A204.1 (cell line): ENCODE results near the gene CCDC188.

Source experiments
- FAIRE-seq: peaks from 2 replicates; lab custom pipeline; 2012; peaks lifted over from hg19 to GRCh38; lab: Jason Lieb, UNC

Gene CCDC188

DNA sequence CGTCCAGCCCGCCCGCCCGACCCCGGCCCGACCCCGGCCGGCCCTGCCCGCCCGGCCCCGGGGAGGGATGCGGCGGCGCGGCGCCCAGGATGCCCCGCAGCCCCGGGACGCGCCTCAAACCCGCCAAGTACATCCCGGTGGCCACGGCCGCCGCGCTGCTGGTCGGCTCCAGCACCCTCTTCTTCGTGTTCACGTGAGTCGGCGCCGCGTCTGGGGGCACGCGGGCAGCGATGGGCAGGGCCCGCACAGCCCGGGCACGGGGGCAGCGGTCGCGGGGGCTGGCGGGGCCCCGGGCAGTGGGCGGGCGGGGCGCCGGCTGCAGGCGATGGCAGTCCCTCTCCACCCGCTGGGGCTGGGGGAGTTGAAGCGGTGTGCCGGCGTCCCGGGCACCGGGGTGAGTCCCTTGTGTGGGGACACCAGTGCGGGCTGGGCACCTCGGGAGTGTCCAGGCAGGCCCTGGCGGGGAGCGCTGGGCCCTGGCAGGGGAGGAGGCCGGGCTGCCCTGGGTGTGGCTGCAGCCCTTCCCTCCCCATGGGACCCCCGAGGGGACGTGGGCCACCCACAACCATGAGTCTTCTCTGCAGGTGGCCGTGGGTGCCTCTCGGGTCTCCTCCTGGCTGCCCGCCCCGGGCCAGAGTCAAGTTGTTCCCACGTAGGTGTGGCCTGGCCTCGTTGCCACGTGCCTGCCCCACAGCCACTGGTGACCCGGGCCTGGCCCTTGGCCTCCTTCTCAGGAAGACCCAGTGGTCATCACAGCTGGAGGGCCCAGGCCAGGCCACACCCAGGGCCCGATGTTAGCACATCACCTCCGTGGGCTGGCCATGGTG lies 18.8 kb downstream of the CCDC188 start:
- FAIRE-seq = no peak

DNA sequence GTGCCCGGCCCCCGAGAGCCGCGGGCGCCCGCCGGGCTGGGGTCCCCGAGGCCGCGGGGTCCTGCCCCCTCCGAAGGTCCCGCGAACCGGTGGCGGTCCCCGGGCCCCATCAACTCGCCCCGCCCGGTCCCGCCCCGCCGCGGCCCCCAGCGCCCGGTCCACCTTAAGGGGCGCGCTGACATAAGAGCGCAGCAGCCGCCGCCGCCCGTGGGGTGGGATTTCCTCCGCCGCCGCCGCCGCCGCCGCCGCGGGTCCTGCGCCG lies 19.3 kb downstream of the CCDC188 start, which contains the start of gene ZDHHC8:
Gene ZDHHC8 (plus strand): TSS at position 208 of the 262 bp plus-strand sequence. CDS start 144 bp downstream, outside the sequence.
- no peak for FAIRE-seq

DNA sequence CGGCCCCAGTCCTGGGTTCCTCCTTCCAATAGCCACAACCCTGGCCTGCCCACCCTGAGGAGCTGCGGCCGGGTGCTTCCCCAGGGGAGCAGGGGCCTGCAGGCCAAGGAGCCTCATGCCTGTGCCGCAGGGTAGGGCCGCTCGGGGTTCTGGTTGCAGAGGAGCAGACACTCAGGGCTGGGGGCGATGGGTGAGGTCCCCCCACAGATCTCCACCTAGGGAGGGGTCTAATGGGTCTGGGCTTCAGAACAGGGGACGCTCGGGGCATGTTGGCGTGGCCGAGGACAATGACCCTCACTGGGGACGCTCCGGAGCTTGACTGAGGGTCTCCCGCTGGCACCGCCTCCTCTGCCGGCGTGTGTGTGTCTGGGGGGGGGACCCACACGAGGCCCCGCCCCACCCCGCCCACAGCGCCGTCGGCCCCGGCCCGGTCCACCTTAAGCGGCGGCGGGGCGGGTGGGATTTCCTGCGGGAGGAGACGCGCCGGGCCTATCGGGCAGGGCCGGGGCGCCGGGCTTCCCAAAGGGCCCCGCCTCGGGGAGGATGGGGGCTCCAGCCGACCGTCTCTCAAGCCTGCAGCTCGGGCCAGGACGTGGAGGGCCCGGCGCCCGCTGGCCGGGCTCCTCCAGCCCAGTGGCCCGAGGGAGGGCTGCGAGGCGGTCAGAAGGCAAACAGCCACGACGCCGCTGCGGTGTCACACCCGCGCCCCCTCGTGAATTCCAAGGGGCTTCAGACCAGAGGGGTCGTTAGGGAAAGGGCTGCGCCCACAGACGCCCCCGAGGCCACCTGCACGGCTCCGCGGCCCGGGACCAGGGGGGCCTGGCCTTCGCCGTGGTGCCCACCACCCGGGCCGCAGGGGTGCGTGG lies 19.9 kb downstream of the CCDC188 start:
- FAIRE-seq = no peak

DNA sequence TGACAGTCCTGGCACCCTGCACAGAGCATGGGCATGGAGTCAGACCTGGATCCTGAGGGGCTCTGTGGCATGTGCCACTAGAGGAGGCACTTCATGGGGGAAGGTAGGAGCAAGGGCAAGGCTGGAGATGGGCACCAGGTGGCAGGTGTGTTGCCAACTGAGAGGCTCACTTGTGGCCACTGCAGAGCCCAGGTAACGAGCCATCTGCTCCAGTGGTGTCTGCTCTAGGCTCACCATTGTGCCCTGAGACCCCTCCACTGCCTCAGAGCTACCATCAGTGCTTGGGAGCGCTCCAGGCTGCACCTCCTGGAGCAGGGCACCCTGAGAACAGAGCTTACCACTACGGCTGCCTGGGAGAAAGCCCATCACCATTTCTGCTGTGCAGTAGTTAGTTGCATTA lies 20.5 kb downstream of the CCDC188 start:
- no peak for FAIRE-seq

DNA sequence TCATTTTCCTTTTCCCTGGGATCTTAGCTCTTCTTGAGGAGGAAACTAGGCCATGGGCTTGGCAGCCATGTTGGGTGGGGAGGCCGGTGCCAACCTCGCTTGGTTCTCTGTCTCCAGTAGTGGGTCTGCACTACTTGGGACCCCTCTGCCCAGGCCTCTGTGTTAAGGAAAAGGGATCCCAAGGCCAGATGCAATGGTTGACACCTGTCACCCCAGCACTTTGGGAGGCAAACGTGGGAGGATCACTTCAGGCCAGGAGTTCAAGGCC lies 21.2 kb downstream of the CCDC188 start:
- no peak for FAIRE-seq

DNA sequence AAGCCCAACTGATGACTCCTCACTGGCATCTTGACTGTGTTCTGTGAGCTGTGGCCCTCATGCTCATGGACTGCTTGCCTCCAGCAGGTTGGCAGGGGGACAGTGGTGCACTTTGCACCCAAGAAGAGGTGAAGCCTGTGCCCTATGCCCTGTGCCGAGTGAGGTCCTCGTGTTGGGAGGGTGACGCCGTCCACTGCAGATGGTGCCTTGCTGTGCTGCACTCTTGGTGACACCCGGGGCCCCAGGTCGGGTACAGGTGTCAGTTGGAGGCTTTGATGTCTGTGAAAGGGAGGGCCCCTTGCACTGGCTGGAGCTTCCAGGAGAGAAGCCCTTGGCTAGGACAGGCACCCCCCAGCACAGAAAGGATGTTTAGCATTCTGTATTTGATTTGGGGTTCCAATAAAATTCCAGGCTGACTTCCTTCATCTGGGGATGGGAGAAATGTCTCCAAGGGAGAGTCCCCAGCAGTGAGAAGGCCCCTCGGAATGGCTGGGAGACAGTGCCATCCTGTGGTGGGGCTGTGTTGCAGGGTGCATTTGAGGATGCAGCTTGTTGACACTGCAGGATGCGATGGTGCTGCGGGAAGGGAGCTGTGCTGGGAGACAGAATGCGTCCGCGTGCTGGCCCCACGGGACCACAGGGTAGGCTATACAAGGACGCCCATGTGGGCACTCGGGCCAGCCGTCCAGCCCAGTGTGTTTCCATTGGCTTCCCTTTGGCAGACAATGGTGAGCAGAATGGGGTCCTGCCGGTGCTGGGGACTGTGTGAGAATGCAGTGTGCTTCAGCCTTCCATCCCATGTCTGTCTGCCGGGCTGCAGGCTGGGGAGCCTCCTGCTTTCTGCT lies 21.7 kb downstream of the CCDC188 start:
- no peak for FAIRE-seq

DNA sequence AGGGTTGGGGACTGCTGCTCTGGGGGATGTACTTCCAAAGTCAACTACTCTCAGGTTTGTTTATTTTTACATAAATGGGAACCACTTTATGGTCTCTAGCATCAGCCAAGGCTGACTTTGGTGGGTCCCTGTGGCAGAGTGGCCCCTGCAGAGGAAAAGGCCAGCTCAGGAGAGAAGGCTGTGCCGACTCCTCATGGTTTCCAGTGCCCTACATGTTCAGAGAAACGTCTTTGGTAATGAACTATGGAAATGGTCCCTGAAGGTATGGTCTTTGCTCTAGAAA lies 22.3 kb downstream of the CCDC188 start:
- no peak for FAIRE-seq

DNA sequence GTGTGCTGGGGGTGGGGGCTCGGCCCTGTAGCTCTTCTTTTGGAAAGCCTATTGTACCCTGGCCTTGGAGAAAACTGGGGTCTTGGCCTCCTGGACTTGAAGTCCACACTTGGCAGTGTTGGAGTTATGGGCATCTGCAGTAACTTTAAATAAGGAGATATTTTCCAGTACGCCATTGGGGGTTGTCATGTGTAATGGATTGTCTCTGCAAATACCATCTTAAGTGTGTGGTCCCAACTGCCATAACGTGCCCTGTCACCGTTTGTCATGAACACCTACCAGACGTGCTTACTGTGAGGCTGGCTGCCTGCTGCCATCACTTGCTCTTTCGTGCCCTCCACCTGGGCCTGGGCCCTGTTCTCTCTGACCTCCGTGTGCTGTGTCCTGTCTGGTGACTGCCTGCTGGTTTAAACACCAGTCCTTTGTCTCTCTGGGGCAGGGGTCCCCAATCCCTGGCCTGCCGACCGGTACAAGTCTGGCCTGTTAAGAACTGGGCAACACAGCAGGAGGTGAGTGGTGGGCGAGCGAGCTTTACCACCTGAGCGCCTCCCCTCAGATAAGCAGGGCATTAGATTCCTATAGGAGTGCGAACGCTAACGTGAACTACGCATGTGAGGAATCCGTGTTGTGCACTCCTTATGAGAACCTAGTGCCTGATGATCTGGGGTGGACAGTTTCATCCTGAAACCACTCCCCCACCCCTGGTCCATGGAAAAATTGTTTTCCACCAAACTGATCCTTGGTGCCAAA lies 22.8 kb downstream of the CCDC188 start:
- FAIRE-seq = no peak

DNA sequence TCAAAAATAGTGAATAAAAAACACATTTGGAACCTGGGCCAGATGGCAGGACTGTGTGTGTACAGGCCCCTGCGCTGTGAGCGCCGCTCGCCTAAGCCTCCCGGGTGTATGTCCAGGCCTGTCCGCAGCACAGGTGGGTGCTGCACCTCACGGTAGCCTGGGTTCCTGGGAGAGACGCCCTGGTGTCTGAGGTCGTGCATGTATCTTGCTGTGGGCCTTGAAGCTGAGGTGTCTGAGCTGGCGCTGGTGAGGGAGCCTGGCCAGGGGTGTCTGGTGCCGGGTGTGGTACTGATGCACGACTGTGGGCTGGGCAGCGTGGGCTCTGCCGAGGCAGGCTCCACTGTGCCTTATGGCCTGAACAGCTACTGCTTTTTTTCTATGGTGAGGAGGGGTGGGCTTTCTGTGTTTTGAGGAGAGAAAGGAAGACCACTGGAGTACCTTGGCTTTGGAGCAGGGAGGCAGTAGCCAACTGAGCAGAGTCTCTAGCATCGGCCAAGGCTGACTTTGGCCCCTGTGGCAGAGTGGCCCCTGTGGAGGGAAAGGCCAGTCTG lies 23.5 kb downstream of the CCDC188 start:
- no peak for FAIRE-seq

DNA sequence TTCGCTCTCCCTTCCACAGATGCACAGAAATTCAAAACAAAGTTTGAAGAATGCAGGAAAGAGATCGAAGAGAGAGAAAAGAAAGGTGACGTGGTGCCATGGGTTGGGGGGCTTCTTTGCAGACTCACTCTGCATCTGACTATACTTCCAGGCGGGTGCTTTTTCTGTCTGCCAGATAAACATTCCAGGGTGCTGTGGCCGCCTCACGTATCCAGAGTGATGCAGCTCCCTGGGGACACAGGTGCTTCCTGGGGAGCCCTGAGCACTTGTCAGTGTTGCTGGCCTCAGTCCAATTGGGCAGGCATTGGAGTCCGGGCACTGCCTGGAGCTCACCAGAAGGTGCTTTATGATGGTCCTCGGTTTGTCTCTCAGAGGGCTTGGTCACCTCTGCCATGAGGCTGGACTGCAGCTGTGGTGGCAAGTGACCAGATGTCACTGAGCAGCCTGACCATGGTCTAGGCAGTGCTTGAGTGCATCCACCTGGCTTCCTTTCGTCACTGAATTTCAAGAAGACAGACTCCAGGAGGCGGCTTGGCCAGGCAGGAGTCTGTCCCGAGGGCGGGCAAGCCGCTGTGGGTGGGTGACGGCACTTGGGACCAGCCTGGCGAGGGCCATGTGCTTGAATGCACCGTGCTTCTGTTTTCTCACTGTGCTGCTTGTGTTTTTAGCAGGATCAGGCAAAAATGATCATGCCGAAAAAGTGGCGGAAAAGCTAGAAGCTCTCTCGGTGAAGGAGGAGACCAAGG lies 24.4 kb downstream of the CCDC188 start:
- FAIRE-seq = no peak

DNA sequence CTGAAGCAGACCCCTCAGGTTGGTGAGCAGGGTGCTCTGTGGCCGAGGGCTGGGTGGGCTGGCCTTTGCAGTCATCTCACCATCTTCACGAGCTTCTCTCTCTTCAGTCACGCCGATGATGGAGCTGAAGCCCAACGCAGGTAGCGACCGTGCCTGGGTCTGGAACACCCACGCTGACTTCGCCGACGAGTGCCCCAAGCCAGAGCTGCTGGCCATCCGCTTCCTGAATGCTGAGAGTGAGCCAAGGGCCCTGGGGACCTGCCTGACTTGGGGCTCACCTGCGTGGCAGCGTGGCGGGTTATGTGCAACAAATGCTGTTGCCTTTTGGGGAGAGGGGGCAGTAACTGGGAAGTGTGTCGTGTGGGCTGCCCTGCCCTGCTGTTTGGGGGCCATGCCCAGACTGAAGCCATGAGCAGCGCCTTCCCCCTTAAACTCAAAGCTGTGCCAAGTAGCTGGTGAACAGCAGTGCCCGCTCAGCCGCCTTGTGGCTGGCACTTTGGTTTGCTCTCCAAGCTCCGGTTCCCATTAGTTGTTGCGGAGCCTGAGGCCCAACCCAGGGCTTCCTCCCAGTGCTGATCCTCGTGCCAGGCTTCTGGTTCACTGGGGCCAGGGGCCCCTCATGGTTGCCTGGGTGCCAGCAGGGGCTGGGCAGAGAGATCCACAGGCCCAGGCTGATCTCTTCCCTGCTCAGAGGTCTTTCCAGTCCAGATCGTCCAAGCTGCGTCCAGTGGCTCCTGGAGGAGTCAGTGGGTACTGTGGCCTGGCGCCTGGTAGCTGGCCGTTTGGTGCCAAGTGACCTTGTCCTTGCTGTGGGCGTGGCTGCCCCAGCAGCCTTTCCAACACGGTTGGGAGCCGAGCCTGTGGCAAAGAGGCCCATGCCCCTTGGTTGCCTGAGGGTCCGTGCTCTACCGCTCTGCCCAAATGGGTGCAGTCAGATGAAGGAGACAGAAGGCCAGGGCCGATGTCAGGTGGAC lies 25.4 kb downstream of the CCDC188 start:
- FAIRE-seq = no peak

DNA sequence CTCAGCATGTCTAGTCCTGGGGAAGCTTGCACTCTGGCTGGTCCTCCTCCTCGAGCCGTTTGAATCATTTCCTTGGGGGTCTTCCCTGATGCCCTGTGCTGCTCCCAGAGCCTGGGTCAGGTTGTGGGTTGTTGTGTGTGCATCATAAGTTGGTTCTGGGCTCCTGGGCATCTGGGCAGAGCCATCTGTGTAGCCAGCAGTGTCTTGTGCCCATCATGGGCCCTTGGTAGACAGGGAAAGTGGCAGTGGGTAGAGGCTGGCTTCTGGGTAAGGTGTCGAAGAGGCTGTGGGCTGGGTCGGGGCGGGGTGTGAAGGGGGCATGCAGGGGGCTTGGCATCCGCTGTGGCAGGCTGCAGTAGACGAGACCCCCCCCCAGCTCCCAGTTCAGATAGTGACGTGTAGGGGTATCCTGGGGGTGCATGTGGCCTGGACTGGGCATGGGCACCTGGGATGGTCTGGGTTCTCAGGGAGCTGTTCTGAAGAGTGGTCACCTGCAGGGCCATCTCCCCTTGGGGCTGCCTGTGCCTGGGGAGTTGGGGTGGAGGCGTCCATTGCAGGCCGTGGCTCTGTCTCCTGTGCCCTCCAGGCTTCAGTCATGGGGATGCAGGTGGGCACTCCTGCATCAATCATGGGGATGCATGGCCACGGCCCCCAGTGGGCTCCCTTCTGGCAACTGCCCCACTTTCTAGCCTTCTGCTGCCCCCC lies 26.6 kb downstream of the CCDC188 start:
- FAIRE-seq = no peak

DNA sequence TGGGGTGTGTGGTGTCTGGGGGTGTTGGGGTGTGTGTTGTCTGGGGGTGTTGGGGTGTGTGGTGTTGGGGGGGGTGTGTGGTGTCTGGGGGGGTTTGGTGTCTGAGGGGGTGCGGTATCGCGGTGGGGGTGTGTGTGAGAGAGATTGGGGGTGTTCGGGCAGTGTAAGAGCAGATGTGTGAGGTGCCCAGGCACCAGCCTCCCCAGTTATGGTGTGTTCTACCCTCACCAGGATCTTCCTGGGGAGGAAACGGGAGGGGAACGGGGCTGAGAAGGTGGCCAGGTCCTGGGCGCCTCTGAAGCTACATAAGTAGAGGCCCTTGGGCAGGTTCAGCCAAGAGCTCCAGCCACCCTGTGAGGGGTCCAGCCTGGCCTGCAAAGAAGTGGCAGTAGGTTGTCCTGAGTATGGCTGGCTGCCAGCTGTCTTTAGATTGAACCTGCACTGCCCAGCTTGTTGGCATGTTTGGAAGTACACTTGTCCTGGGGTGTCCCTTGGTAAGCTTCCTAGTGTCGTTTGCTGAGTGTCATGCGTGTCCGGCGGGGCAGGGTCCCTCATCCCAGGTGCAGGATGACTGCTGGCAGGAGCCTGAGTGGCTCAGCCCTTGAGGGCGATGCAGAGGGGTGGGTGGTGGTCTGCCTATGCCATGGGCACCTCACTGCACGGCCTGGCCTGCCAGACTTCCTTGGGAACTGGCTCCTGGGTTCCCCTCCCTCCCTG lies 27.3 kb downstream of the CCDC188 start:
- no peak for FAIRE-seq

DNA sequence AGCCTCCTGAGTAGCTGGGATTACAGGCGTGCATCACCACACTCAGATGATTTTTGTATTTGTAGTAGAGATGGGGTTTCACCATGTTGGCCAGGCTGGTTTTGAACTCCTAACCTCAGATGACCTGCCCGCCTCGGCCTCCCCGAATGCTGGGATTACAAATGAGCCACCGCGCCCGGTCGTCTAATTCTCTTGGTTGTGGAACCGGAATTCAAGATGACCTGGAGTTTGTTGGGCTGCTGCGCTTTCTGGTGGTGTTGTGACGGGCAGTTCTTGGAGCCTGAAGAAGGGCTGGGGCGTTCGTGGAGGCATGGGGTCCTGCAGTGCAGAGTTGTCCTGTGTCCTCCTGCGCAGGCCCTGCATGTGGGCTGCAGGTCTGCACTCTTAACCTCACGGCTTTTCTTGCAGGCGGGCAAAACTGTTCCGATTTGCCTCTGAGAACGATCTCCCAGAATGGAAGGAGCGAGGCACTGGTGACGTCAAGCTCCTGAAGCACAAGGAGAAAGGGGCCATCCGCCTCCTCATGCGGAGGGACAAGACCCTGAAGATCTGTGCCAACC lies 28.9 kb downstream of the CCDC188 start:
- FAIRE-seq = no peak

DNA sequence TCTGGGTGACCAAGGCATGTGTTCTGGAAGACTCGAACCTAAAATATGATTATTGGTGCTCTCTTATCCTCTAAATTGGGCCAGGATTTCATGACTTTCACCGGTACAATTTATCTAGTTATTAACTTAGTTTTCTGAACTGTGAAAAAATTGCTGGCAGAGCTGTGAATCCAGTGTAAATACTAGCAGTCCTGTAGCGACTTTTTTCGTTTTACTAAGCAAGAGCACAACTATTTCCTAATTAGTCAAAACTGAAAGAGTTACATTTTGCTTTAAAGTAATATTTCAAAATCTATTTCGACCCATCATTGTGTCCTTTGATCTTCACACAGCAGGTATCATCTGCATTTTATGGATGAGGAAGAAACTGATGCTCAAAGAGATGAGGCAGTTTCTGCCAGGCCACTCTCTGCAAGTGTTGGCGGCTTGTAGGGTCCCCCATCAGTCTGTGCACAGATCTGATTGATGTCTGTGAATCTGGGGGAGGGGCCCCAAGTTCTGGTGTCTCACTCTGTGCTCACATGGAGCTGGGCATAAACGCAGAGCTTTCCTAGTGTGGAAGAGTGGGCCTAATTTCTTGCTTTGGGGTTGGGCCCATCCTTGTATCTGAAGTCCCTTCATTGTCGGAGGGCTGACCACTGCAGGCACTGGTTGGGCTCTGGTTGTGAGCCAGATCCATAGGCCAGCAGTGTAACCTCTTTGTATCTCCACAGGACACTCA lies 32.4 kb downstream of the CCDC188 start:
- no peak for FAIRE-seq

DNA sequence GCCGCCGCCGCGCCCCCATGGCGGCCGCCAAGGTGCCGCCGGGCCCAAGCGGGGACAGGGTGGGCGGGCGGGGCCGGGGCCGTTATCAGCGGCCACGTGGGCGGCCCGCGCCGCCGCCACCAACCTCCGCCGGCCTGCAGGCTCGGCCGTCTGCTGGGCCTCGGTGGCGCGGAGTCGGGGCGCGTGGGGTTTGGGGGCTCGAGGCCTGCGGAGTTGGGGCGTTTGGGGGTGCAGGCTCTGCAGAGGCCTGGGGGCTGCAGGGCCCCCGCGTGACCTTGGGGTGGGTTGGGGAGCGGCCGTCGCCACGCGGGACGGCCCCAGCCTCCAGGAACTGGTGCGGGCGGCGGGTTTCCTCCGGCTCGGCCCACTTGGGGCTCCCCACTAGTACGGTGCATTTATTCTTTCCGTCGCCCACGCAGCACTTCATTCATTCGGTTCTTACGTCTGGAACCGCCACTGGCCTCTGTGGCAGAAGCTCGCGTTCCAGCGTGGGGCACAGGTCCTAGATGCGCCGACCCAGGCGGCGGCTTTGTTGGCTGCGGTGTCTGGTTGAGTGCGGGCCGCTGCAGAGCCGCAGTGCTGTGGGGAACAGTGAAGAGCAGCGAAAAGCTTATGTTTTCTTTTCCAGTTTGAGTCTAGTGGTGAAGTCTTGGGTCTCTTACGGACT lies 33.1 kb downstream of the CCDC188 start:
- FAIRE-seq = no peak

DNA sequence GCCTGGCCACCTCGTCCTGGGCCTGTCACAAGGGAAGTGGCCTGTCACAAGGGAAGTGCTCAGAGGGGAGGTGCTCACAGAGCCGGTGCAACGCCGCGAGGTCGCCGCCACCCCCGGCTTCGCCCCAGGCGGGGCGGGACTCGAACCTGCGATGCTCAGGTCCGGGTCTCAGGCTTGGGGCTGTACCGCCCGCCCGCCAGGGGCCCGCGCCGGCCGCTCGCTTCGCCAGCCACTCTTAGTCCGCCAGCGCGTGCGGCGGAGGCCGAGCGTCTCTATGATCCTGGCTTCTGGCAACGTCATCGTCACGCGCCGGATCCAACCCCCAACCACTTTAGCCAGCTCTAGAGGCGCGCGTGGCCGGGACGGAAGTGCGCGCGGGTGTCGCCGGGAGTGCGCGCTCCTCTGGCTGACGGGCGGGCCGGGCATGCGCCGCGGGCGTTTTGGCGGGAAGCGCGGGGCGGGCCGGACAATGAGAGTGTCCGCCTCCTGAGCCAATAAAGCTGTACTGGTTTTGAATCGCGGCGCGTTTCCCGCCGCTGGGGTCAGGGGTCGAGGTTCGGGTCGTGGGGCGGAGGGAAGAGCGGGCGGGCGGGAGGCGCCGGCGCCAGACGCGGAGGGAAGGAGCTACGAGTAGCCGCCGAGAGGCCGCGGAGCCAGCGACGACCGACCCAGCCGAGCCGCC lies 33.8 kb downstream of the CCDC188 start, which contains the start of gene TRMT2A:
Gene TRMT2A (minus strand): TSS at position 276 of the 682 bp plus-strand sequence. CDS start 320 bp downstream, outside the sequence.
- FAIRE-seq = peak; percentile 41
